Breast epithelium (tissue), 4 donors: ENCODE data around the gene ADAM23. TPM values are rescaled to one million over a fixed set of nuclear protein-coding genes. Genes with fewer than 3 reads are reported as not detected.

Experiments
- DNase-seq, 2 donors: peaks; one replicate each; pipeline ENCODE4 v3.0.0-alpha.2; 2019; ENCODE audit warnings: low spot score in 2 of 2
- H3K27ac ChIP-seq, 2 donors: fragments of 200-600 bp; sonication (generic) in 1 of 2; one replicate each; pipeline ENCODE4 v1.5.1; 2016 to 2019; ENCODE audit warnings: mild to moderate bottlenecking in 1 of 2
- H3K27me3 ChIP-seq, 2 donors: fragments of 200-600 bp; sonication (generic) in 1 of 2; one replicate each; pipeline versions ENCODE4 v1.5.1 to v1.6.0; 2017 to 2019; ENCODE audit warnings: control low read depth in 1 of 2, mild to moderate bottlenecking in 1 of 2
- H3K36me3 ChIP-seq: fragments of 200-600 bp; one replicate; pipeline ENCODE4 v1.5.1; 2019
- H3K4me1 ChIP-seq, 2 donors: fragments of 200-600 bp; sonication (generic); one replicate each; pipeline ENCODE4 v1.5.1; 2016 to 2019; ENCODE audit warnings: control low read depth in 1 of 2
- H3K4me3 ChIP-seq, 3 donors: fragments of 200-600 bp; sonication (generic); 1 replicate in 2 of 3; 2 replicates in 1 of 3; pipeline ENCODE4 v1.5.1; 2016 to 2019; ENCODE audit warnings: mild to moderate bottlenecking in 3 of 3, moderate library complexity in 2 of 3
- H3K9me3 ChIP-seq, 2 donors: fragments of 200-600 bp; sonication (generic) in 1 of 2; one replicate each; pipeline ENCODE4 v1.5.1; 2016 to 2019; ENCODE audit warnings: control low read depth in 1 of 2
- CTCF ChIP-seq, 3 donors: fragments of 450-650 bp; IDR thresholded peaks; one replicate each; pipeline ENCODE4 v1.5.1; 2016 to 2017; ENCODE audit warnings: antibody characterized with exemption in 3 of 3, mild to moderate bottlenecking in 3 of 3, moderate library complexity in 3 of 3
- POLR2A ChIP-seq: fragments of 450-650 bp; IDR thresholded peaks from one replicate; pipeline ENCODE4 v1.6.1; 2016; ENCODE audit warnings: antibody characterized with exemption, mild to moderate bottlenecking, moderate library complexity
- POLR2AphosphoS5 ChIP-seq, 3 donors: sonication (generic); formaldehyde crosslinking; IDR thresholded peaks; one replicate each; pipeline ENCODE4 v1.6.1; 2017; ENCODE audit warnings: antibody characterized with exemption in 3 of 3
- intact Hi-C: fragments of 100-400 bp; cut with DNase I; formaldehyde crosslinking; loops from one replicate; pipeline ENCODE4 v1.15.1; 2023; ENCODE audit warnings: low total_unique reads
- total RNA-seq, 3 donors: library from RNA; depleted of rRNA; stranded (reverse); fragments of >200 nt; gene quantifications; one replicate each; pipeline ENCODE4 v1.1.0, GENCODE V29; 2016

The ADAM23 gene
- total RNA-seq, 3 donors from 2014 or later, result 0.48 to 2.5 (median 0.66) TPM

GRCh38 chr2:206615417-206616089 lies 172.2 kb downstream of the ADAM23 start:
- Histone ChIP-seq H3K27ac (no peak overlapping the region), H3K36me3 (no peaks in the 10 kb centered on the region), H3K4me3 (no peak overlapping the region), H3K27me3 (no peaks in the 10 kb centered on the region), H3K4me1 (no peaks in the 10 kb centered on the region), H3K9me3 (no peaks in the 10 kb centered on the region)
- TF ChIP-seq CTCF (IDR thresholded peaks at IDR 0.05), result no peak
- no peak for TF ChIP-seq POLR2A
- no peak for TF ChIP-seq POLR2AphosphoS5 (IDR thresholded peaks at IDR 0.05)
- DNase-seq, result no peak
- intact Hi-C loops, result no loop called here

GRCh38 chr2:206616151-206616550 lies 172.8 kb downstream of the ADAM23 start:
- H3K27me3 ChIP-seq, result no peaks in the 10 kb centered on the region
- no peaks in the 10 kb centered on the region for H3K4me1 ChIP-seq
- H3K4me3 ChIP-seq, result no peak overlapping the region
- intact Hi-C loops, result no loop called here
- DNase-seq, result no peak
- H3K36me3 ChIP-seq, result no peaks in the 10 kb centered on the region
- H3K27ac ChIP-seq, result no peak overlapping the region
- TF ChIP-seq CTCF (IDR thresholded peaks at IDR 0.05) (no peak), POLR2AphosphoS5 (IDR thresholded peaks at IDR 0.05) (no peak), POLR2A (no peak)
- no peaks in the 10 kb centered on the region for H3K9me3 ChIP-seq

- Histone ChIP-seq H3K4me3 (no peak overlapping the region), H3K27ac (no peak overlapping the region), H3K27me3 (no peaks in the 10 kb centered on the region), H3K4me1 (no peaks in the 10 kb centered on the region), H3K36me3 (no peaks in the 10 kb centered on the region), H3K9me3 (no peaks in the 10 kb centered on the region)
- intact Hi-C loops, result no loop called here
- no peak for TF ChIP-seq POLR2AphosphoS5 (IDR thresholded peaks at IDR 0.05)
- no peak for TF ChIP-seq CTCF (IDR thresholded peaks at IDR 0.05)
- no peak for TF ChIP-seq POLR2A
- no peak for DNase-seq
These were observed 175.7 kb downstream of the ADAM23 start for GRCh38 chr2:206619011-206619410.

GRCh38 chr2:206626108-206626507 lies 182.8 kb downstream of the ADAM23 start:
- Histone ChIP-seq H3K4me1 (no peaks in the 10 kb centered on the region), H3K27ac (no peak overlapping the region), H3K4me3 (no peak overlapping the region), H3K27me3 (no peaks in the 10 kb centered on the region), H3K9me3 (no peaks in the 10 kb centered on the region), H3K36me3 (no peaks in the 10 kb centered on the region)
- TF ChIP-seq POLR2A (no peak), POLR2AphosphoS5 (IDR thresholded peaks at IDR 0.05) (no peak), CTCF (IDR thresholded peaks at IDR 0.05) (no peak)
- intact Hi-C loops, result no loop called here
- no peak for DNase-seq

- no peaks in the 10 kb centered on the region for H3K9me3 ChIP-seq
- H3K27ac ChIP-seq, result no peak overlapping the region
- TF ChIP-seq POLR2A (no peak), POLR2AphosphoS5 (IDR thresholded peaks at IDR 0.05) (no peak), CTCF (IDR thresholded peaks at IDR 0.05) (no peak)
- DNase-seq, result no peak
- H3K36me3 ChIP-seq, result no peaks in the 10 kb centered on the region
- H3K27me3 ChIP-seq, result no peaks in the 10 kb centered on the region
- intact Hi-C loops, result no loop called here
- no peak overlapping the region for H3K4me3 ChIP-seq
- H3K4me1 ChIP-seq, result no peaks in the 10 kb centered on the region
These were observed 184.3 kb downstream of the ADAM23 start for GRCh38 chr2:206627632-206628031.
